ENCODE results near the gene TOP1. TPM values are rescaled to one million over a fixed set of nuclear protein-coding genes. Genes with fewer than 3 reads are reported as not detected.
A peak's percentile ranks its signal among the peaks of the same experiment; 100 is the strongest.

TOP1 gene
- total and polyA plus RNA-seq, 9 of the 15 experiments (the other 6 are each of a cell fraction or from before 2014, with no cell fraction given) = 26.4 to 127 (median 39.6) TPM

GRCh38 chr20:41116282-41116956 is 87.8 kb downstream of the TOP1 start (continued):
- TF ChIP-seq, protein P1, sequence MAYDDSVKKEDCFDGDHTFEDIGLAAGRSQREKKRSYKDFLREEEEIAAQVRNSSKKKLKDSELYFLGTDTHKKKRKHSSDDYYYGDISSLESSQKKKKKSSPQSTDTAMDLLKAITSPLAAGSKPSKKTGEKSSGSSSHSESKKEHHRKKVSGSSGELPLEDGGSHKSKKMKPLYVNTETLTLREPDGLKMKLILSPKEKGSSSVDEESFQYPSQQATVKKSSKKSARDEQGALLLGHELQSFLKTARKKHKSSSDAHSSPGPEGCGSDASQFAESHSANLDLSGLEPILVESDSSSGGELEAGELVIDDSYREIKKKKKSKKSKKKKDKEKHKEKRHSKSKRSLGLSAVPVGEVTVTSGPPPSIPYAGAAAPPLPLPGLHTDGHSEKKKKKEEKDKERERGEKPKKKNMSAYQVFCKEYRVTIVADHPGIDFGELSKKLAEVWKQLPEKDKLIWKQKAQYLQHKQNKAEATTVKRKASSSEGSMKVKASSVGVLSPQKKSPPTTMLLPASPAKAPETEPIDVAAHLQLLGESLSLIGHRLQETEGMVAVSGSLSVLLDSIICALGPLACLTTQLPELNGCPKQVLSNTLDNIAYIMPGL (CRISPR knock-in tag; IDR thresholded peaks at IDR 0.05) = no peak
- TF ChIP-seq, protein P2, sequence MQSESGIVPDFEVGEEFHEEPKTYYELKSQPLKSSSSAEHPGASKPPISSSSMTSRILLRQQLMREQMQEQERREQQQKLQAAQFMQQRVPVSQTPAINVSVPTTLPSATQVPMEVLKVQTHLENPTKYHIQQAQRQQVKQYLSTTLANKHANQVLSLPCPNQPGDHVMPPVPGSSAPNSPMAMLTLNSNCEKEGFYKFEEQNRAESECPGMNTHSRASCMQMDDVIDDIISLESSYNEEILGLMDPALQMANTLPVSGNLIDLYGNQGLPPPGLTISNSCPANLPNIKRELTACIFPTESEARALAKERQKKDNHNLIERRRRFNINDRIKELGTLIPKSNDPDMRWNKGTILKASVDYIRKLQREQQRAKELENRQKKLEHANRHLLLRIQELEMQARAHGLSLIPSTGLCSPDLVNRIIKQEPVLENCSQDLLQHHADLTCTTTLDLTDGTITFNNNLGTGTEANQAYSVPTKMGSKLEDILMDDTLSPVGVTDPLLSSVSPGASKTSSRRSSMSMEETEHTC (IDR thresholded peaks at IDR 0.05) = peak; percentile 76; the same call in 1 of the 2 replicates
- TF ChIP-seq NFXL1 (CRISPR knock-in tag; IDR thresholded peaks at IDR 0.05) (no peak), ARID3A (IDR thresholded peaks at IDR 0.05; ENCODE audit: borderline replicate concordance, low read depth, low read length) (no peak), RBBP5 (IDR thresholded peaks at IDR 0.05; ENCODE audit: borderline replicate concordance, insufficient read depth, low read length, poor library complexity, severe bottlenecking) (no peak), SMC3 (conservative IDR thresholded peaks at IDR 0.05; ENCODE audit: insufficient read depth, low read depth, low read length) (no peak), CBFA2T2 (conservative IDR thresholded peaks at IDR 0.05) (peak; percentile 88), TAL1 (IDR thresholded peaks at IDR 0.05) (peak; percentile 85), ZNF224 (CRISPR knock-in tag; IDR thresholded peaks at IDR 0.05) (no peak), ZNF253 (CRISPR knock-in tag; conservative IDR thresholded peaks at IDR 0.05) (no peak), CXXC5 (CRISPR knock-in tag; IDR thresholded peaks at IDR 0.05) (peak; percentile 63), PML (IDR thresholded peaks at IDR 0.05; ENCODE audit: low read length) (peak; percentile 69; the same call in 1 of the 2 replicates), ZNF436 (CRISPR knock-in tag; IDR thresholded peaks at IDR 0.05) (no peak), SOX6 (IDR thresholded peaks at IDR 0.05) (peak; percentile 90), MED1 (CRISPR knock-in tag; IDR thresholded peaks at IDR 0.05; ENCODE audit: borderline replicate concordance) (no peak), HMBOX1 (IDR thresholded peaks at IDR 0.05) (peak; percentile 89; the same call in 1 of the 2 replicates), TCF3 (CRISPR knock-in tag; IDR thresholded peaks at IDR 0.05) (peak; percentile 91), RNF2 (IDR thresholded peaks at IDR 0.05) (peak; percentile 51; the same call in 1 of the 2 replicates), HMGN3 (IDR thresholded peaks at IDR 0.05; ENCODE audit: borderline replicate concordance, extremely low read depth, insufficient read length, low read depth, low read length) (peak; percentile 44)
- TF ChIP-seq, protein P3, sequence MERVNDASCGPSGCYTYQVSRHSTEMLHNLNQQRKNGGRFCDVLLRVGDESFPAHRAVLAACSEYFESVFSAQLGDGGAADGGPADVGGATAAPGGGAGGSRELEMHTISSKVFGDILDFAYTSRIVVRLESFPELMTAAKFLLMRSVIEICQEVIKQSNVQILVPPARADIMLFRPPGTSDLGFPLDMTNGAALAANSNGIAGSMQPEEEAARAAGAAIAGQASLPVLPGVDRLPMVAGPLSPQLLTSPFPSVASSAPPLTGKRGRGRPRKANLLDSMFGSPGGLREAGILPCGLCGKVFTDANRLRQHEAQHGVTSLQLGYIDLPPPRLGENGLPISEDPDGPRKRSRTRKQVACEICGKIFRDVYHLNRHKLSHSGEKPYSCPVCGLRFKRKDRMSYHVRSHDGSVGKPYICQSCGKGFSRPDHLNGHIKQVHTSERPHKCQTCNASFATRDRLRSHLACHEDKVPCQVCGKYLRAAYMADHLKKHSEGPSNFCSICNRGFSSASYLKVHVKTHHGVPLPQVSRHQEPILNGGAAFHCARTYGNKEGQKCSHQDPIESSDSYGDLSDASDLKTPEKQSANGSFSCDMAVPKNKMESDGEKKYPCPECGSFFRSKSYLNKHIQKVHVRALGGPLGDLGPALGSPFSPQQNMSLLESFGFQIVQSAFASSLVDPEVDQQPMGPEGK (CRISPR knock-in tag; IDR thresholded peaks at IDR 0.05; ENCODE audit: borderline replicate concordance) = no peak
